Measurements from ENCODE around the gene CDKN2D. TPM values are rescaled to one million over a fixed set of nuclear protein-coding genes. Genes with fewer than 3 reads are reported as not detected.

Gene CDKN2D
- total and polyA plus RNA-seq, 2 of the 13 experiments (the other 11 are each of a cell fraction or from before 2014, with no cell fraction given): 5.4 to 8.6 TPM

GRCh38 chr19:10580979-10581631 lies 12.3 kb upstream of the CDKN2D start (continued):
- TF ChIP-seq RERE (CRISPR knock-in tag; IDR thresholded peaks at IDR 0.05; ENCODE audit: low read depth) (no peak), ZNF253 (CRISPR knock-in tag; IDR thresholded peaks at IDR 0.05; ENCODE audit: borderline replicate concordance) (no peak), HNF1A (IDR thresholded peaks at IDR 0.05; ENCODE audit: low read depth) (no peak), HNF1A (CRISPR knock-in tag; IDR thresholded peaks at IDR 0.05; ENCODE audit: borderline replicate concordance) (no peak), ZNF713 (CRISPR knock-in tag; IDR thresholded peaks at IDR 0.05) (no peak), ZNF460 (CRISPR knock-in tag; IDR thresholded peaks at IDR 0.05; ENCODE audit: borderline replicate concordance) (no peak), ZNF292 (CRISPR knock-in tag; IDR thresholded peaks at IDR 0.05; ENCODE audit: borderline replicate concordance, low read depth) (no peak), ZNF138 (CRISPR knock-in tag; IDR thresholded peaks at IDR 0.05; ENCODE audit: low read depth) (no peak), ZNF207 (IDR thresholded peaks at IDR 0.05; ENCODE audit: borderline replicate concordance) (no peak), IRX3 (CRISPR knock-in tag; IDR thresholded peaks at IDR 0.05; ENCODE audit: borderline replicate concordance, low read depth) (no peak)

Measured in HepG2 (cell line).